ENCODE measurements around the gene TEKTIP1. TPM values are rescaled to one million over a fixed set of nuclear protein-coding genes. Genes with fewer than 3 reads are reported as not detected.

TEKTIP1 gene
- total RNA-seq, 3 donors from 2014 or later: 3.2 to 6.0 (median 3.4) TPM

- no peak overlapping the region for H3K4me3 ChIP-seq
- no peaks in the 10 kb centered on the region for H3K4me1 ChIP-seq (ENCODE audit: low read depth)
- DNase-seq (no peak), ATAC-seq (no peak)
- intact Hi-C loops (cut with DNase I, micrococcal nuclease): no loop called here
- no peaks in the 10 kb centered on the region for H3K36me3 ChIP-seq (ENCODE audit: low read depth)
- no peaks in the 10 kb centered on the region for H3K9me3 ChIP-seq
- TF ChIP-seq CTCF (IDR thresholded peaks at IDR 0.05): no peak
These were observed 5.3 kb upstream of the TEKTIP1 start for GRCh38 chr19:3533563-3534216.

- Histone ChIP-seq H3K4me3 (no peak overlapping the region), H3K36me3 (ENCODE audit: low read depth) (no peaks in the 10 kb centered on the region), H3K4me1 (ENCODE audit: low read depth) (no peaks in the 10 kb centered on the region), H3K9me3 (no peaks in the 10 kb centered on the region)
- ATAC-seq (no peak), DNase-seq (no peak)
- no peak for TF ChIP-seq CTCF (IDR thresholded peaks at IDR 0.05)
- intact Hi-C loops (cut with DNase I, micrococcal nuclease): no loop called here
These were observed 4.4 kb upstream of the TEKTIP1 start for GRCh38 chr19:3534375-3535234.

DNA sequence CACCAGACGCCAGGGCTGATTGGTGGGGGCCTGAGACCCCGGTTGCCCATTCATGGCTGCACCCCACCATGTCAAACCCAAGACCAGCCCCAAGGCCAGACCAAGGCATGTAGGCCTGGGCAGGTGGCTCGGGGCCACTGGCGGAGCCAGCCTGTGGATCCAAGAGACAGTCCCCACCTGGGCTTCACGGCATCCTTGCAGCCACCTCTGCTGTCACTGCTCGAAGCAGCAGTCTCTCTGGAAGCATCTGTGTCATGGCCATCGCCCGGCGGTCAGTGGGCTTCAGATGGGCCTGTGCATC lies 3.8 kb upstream of the TEKTIP1 start:
- intact Hi-C loops (cut with DNase I, micrococcal nuclease): no loop called here
- H3K36me3 ChIP-seq (ENCODE audit: low read depth): no peaks in the 10 kb centered on the region
- TF ChIP-seq CTCF (IDR thresholded peaks at IDR 0.05): no peak
- no peak overlapping the region for H3K4me3 ChIP-seq
- ATAC-seq (no peak), DNase-seq (no peak)
- no peaks in the 10 kb centered on the region for H3K4me1 ChIP-seq (ENCODE audit: low read depth)
- H3K9me3 ChIP-seq: no peaks in the 10 kb centered on the region

GRCh38 chr19:3535563-3535965 lies 3.4 kb upstream of the TEKTIP1 start:
- ATAC-seq (no peak), DNase-seq (no peak)
- intact Hi-C loops (cut with DNase I, micrococcal nuclease): no loop called here
- Histone ChIP-seq H3K4me3 (no peak overlapping the region), H3K9me3 (no peaks in the 10 kb centered on the region), H3K36me3 (ENCODE audit: low read depth) (no peaks in the 10 kb centered on the region), H3K4me1 (ENCODE audit: low read depth) (no peaks in the 10 kb centered on the region)
- no peak for TF ChIP-seq CTCF (IDR thresholded peaks at IDR 0.05)

- TF ChIP-seq CTCF (IDR thresholded peaks at IDR 0.05): no peak
- ATAC-seq (no peak), DNase-seq (no peak)
- H3K4me3 ChIP-seq: no peak overlapping the region
- H3K4me1 ChIP-seq (ENCODE audit: low read depth): no peaks in the 10 kb centered on the region
- H3K9me3 ChIP-seq: no peaks in the 10 kb centered on the region
- intact Hi-C loops (cut with DNase I, micrococcal nuclease): no loop called here
- H3K36me3 ChIP-seq (ENCODE audit: low read depth): no peaks in the 10 kb centered on the region
These were observed 3.0 kb upstream of the TEKTIP1 start for GRCh38 chr19:3535981-3536380.
